ENCODE measurements around the gene MT1H. TPM values are rescaled to one million over a fixed set of nuclear protein-coding genes. Genes with fewer than 3 reads are reported as not detected.

MT1H gene
- total and polyA plus RNA-seq, 9 of the 15 experiments (the other 6 are each of a cell fraction or from before 2014, with no cell fraction given): 0.13 to 0.37 TPM; not detected in 7

GRCh38 chr16:56625943-56626654, 43.5 kb upstream of the MT1H start:
- Histone ChIP-seq H3K27me3 (ENCODE audit: control insufficient read depth in 2 of 2, insufficient read depth in 2 of 2, low read length in 2 of 2) (peaks cover 16 to 40% of the 10 kb centered on the region in 2 experiments; a peak in 4 of 5 replicates), H3K4me1 (replicated peaks in 1 of 2; ENCODE audit: control insufficient read depth in 2 of 2, insufficient read depth in 2 of 2, low read length in 2 of 2) (peaks cover 0 to 7% of the 10 kb centered on the region in 2 experiments; a peak in 2 of 5 replicates), H3K4me3 (no peak overlapping the region), H3K27ac (ENCODE audit: extremely low read depth, low read depth, low read length) (no peak overlapping the region), H4K20me1 (replicated peaks; ENCODE audit: control insufficient read depth, insufficient read depth, low read length) (no peaks in the 10 kb centered on the region), H3K79me2 (ENCODE audit: control insufficient read depth, insufficient read depth, low read length) (no peaks in the 10 kb centered on the region), H3K9me1 (ENCODE audit: control insufficient read depth, insufficient read depth, low read length) (no peaks in the 10 kb centered on the region), H2AFZ (ENCODE audit: low read depth, low read length) (no peak overlapping the region), H3K9ac (ENCODE audit: insufficient read depth in 1 of 2, low read depth in 2 of 2, low read length in 2 of 2) (no peak overlapping the region), H3K36me3 (ENCODE audit: control insufficient read depth, insufficient read depth, low read length) (no peaks in the 10 kb centered on the region), H3K4me2 (ENCODE audit: insufficient read depth, low read length) (no peak overlapping the region), H3K9me3 (replicated peaks; ENCODE audit: control insufficient read depth, insufficient read depth, low read depth, low read length) (no peaks in the 10 kb centered on the region)
- no TSS peak for BruUV-seq (replicated peaks)
- no peak; the same call in 2 of the 3 replicates for ATAC-seq
- in situ Hi-C loops (cut with MboI): no loop called here
- WGBS (ENCODE audit: insufficient coverage, low coverage, missing lambda C conversion rate): 1% methylated on average over 11 of the region's 16 CpGs
- no peak for TF ChIP-seq RBM22 (IDR thresholded peaks at IDR 0.05; ENCODE audit: low read depth, low read length, poor library complexity, severe bottlenecking)
- no peak for TF ChIP-seq ETV5 (CRISPR knock-in tag; IDR thresholded peaks at IDR 0.05; ENCODE audit: low read depth)
- TF ChIP-seq PHTF2 (CRISPR knock-in tag; IDR thresholded peaks at IDR 0.05): no peak
- CTCF ChIA-PET (ENCODE audit: low intra/inter-chr PET ratio): no interaction called here
- intact Hi-C loops (cut with micrococcal nuclease): no loop called here
- DNase-seq (ENCODE audit: extremely low read depth in 1 of 4, low spot score in 3 of 4): no peak
- no peak for FAIRE-seq
- POLR2A ChIA-PET: interaction anchor here (1.0 kb wide), 1 partner anchor 13 kb away, joined by 4 read pairs; no protein-coding TSS in a partner anchor

GRCh38 chr16:56626685-56627084, 42.9 kb upstream of the MT1H start:
- Histone ChIP-seq H3K4me3 (no peak overlapping the region), H3K4me1 (replicated peaks in 1 of 2; ENCODE audit: control insufficient read depth in 2 of 2, insufficient read depth in 2 of 2, low read length in 2 of 2) (peaks cover 0 to 7% of the 10 kb centered on the region in 2 experiments; a peak in 2 of 5 replicates), H3K9me3 (replicated peaks; ENCODE audit: control insufficient read depth, insufficient read depth, low read depth, low read length) (no peaks in the 10 kb centered on the region), H3K9ac (ENCODE audit: insufficient read depth in 1 of 2, low read depth in 2 of 2, low read length in 2 of 2) (no peak overlapping the region), H2AFZ (ENCODE audit: low read depth, low read length) (no peak overlapping the region), H3K4me2 (ENCODE audit: insufficient read depth, low read length) (no peak overlapping the region), H3K9me1 (ENCODE audit: control insufficient read depth, insufficient read depth, low read length) (no peaks in the 10 kb centered on the region), H3K27ac (ENCODE audit: extremely low read depth, low read depth, low read length) (no peak overlapping the region), H4K20me1 (replicated peaks; ENCODE audit: control insufficient read depth, insufficient read depth, low read length) (no peaks in the 10 kb centered on the region), H3K36me3 (ENCODE audit: control insufficient read depth, insufficient read depth, low read length) (no peaks in the 10 kb centered on the region), H3K27me3 (ENCODE audit: control insufficient read depth in 2 of 2, insufficient read depth in 2 of 2, low read length in 2 of 2) (peaks cover 21 to 45% of the 10 kb centered on the region in 2 experiments; a peak in 4 of 5 replicates), H3K79me2 (ENCODE audit: control insufficient read depth, insufficient read depth, low read length) (no peaks in the 10 kb centered on the region)
- no TSS peak for BruUV-seq (replicated peaks)
- ChIA-PET CTCF (ENCODE audit: low intra/inter-chr PET ratio) (no interaction called here), POLR2A (no interaction called here)
- in situ Hi-C loops (cut with MboI): no loop called here
- intact Hi-C loops (cut with micrococcal nuclease): no loop called here
- FAIRE-seq (no peak), ATAC-seq (no peak), DNase-seq (ENCODE audit: extremely low read depth in 1 of 4, low spot score in 3 of 4) (no peak)
- WGBS (ENCODE audit: insufficient coverage, low coverage, missing lambda C conversion rate): 0% methylated on average over 5 of the region's 7 CpGs
- TF ChIP-seq, protein P1, sequence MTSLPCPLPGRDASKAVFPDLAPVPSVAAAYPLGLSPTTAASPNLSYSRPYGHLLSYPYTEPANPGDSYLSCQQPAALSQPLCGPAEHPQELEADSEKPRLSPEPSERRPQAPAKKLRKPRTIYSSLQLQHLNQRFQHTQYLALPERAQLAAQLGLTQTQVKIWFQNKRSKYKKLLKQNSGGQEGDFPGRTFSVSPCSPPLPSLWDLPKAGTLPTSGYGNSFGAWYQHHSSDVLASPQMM (CRISPR knock-in tag; IDR thresholded peaks at IDR 0.05): no peak
- TF ChIP-seq SMAD2 (IDR thresholded peaks at IDR 0.05; ENCODE audit: low read depth, low read length) (no peak), CXXC5 (CRISPR knock-in tag; IDR thresholded peaks at IDR 0.05) (no peak), ZNF197 (CRISPR knock-in tag; IDR thresholded peaks at IDR 0.05; ENCODE audit: low read depth) (no peak), SIN3B (IDR thresholded peaks at IDR 0.05; ENCODE audit: low read depth) (no peak), HDGF (IDR thresholded peaks at IDR 0.05) (no peak), IRF2 (CRISPR knock-in tag; IDR thresholded peaks at IDR 0.05) (no peak), GABPA (tag; conservative IDR thresholded peaks at IDR 0.05; ENCODE audit: low read depth) (no peak)

Measured in K562 (cell line).